HL-60 (cell line): ENCODE results near the gene PGS1.

Experiments
- CTCF ChIP-seq: IDR thresholded peaks from one replicate; pipeline ENCODE4 v1.5.1; 2011; ENCODE audit warnings: low read length, control low read depth, inconsistent platforms; ENCODE audit not compliant: insufficient read depth
- POLR2AphosphoS5 ChIP-seq: IDR thresholded peaks from 2 replicates; pipeline ENCODE4 v1.6.1; 2012; ENCODE audit warnings: low read depth
- REST ChIP-seq: IDR thresholded peaks from 2 replicates; pipeline ENCODE4 v1.6.1; 2012; ENCODE audit warnings: low read depth; ENCODE audit not compliant: insufficient replicate concordance
- SPI1 ChIP-seq: IDR thresholded peaks from 2 replicates; pipeline ENCODE4 v1.6.1; 2012; ENCODE audit warnings: low read depth, mild to moderate bottlenecking, borderline replicate concordance

- TF ChIP-seq CTCF: no peak
- no peak for TF ChIP-seq POLR2AphosphoS5
- TF ChIP-seq SPI1: no peak
- no peak for TF ChIP-seq REST
Observed at GRCh38 chr17:78450696-78451345, 72.4 kb downstream of the PGS1 start.
